GM23338 (cell line): ENCODE results near the gene REM2. TPM values are rescaled to one million over a fixed set of nuclear protein-coding genes. Genes with fewer than 3 reads are reported as not detected.

Experiments used
- ATAC-seq: fragments of 200-7000 bp; cut with Tn5 transposase; 3 replicates; pipeline ENCODE4 v1.9.1; 2020
- DNase-seq: peaks from one replicate; pipeline ENCODE4 v3.0.0-alpha.2; 2015; ENCODE audit warnings: low spot score
- H2AFZ ChIP-seq: fragments of 200-600 bp; sonication (generic); 2 replicates; pipeline ENCODE4 v1.8.0; 2016; ENCODE audit warnings: antibody characterized with exemption, mild to moderate bottlenecking, moderate library complexity
- H3F3A ChIP-seq: fragments of 200-600 bp; sonication (generic); replicated peaks from 2 replicates; pipeline ENCODE4 v1.8.0; 2017; ENCODE audit warnings: antibody characterized with exemption, mixed run types, low read depth
- H3K27ac ChIP-seq: fragments of 200-600 bp; sonication (generic); 2 replicates; pipeline ENCODE4 v1.6.1; 2016; ENCODE audit warnings: low read depth
- H3K27me3 ChIP-seq: fragments of 200-600 bp; sonication (generic); 2 replicates; pipeline ENCODE4 v1.8.0; 2016; ENCODE audit warnings: mild to moderate bottlenecking, mixed run types, moderate library complexity; ENCODE audit not compliant: insufficient read depth
- H3K36me3 ChIP-seq: fragments of 200-600 bp; sonication (generic); 2 replicates; pipeline ENCODE4 v1.8.0; 2016; ENCODE audit warnings: mild to moderate bottlenecking; ENCODE audit not compliant: insufficient read depth
- H3K4me1 ChIP-seq: fragments of 200-600 bp; sonication (generic); 2 replicates; pipeline ENCODE4 v1.8.0; 2016; ENCODE audit warnings: mild to moderate bottlenecking, moderate library complexity; ENCODE audit not compliant: insufficient read depth
- H3K4me2 ChIP-seq: fragments of 200-600 bp; sonication (generic); 2 replicates; pipeline ENCODE4 v1.7.1; 2017; ENCODE audit warnings: mixed run types
- H3K4me3 ChIP-seq: fragments of 200-600 bp; sonication (generic); 2 replicates; pipeline ENCODE4 v1.6.1; 2016; ENCODE audit warnings: mixed run types
- H3K79me2 ChIP-seq: fragments of 200-600 bp; sonication (generic); replicated peaks from 2 replicates; pipeline ENCODE4 v1.8.0; 2017; ENCODE audit warnings: mild to moderate bottlenecking; ENCODE audit not compliant: insufficient read depth
- H3K9me2 ChIP-seq: fragments of 200-600 bp; sonication (generic); 2 replicates; pipeline ENCODE4 v1.8.0; 2017; ENCODE audit not compliant: insufficient read depth
- H4K20me1 ChIP-seq: fragments of 200-600 bp; sonication (generic); replicated peaks from 2 replicates; pipeline ENCODE4 v1.8.0; 2017; ENCODE audit warnings: mild to moderate bottlenecking; ENCODE audit not compliant: insufficient read depth
- H3K27ac Mint-ChIP-seq: 2 replicates; pipeline ENCODE4 v1.8.0; 2020; ENCODE audit warnings: inconsistent platforms, mild to moderate bottlenecking, moderate library complexity, mixed read lengths
- H3K27me3 Mint-ChIP-seq: 3 replicates; pipeline ENCODE4 v1.8.0; 2022; ENCODE audit warnings: low read depth, mild to moderate bottlenecking, moderate library complexity, mixed read lengths, inconsistent platforms; ENCODE audit not compliant: insufficient read depth, poor library complexity
- H3K36me3 Mint-ChIP-seq: 3 replicates; pipeline ENCODE4 v1.8.0; 2021; ENCODE audit warnings: low read depth, mild to moderate bottlenecking, inconsistent platforms, moderate library complexity, mixed read lengths
- H3K4me1 Mint-ChIP-seq: 3 replicates; pipeline ENCODE4 v1.8.0; 2020; ENCODE audit warnings: mild to moderate bottlenecking, inconsistent platforms, mixed read lengths
- H3K4me3 Mint-ChIP-seq: 3 replicates; pipeline ENCODE4 v1.8.0; 2021; ENCODE audit warnings: moderate library complexity, mild to moderate bottlenecking, inconsistent platforms, mixed read lengths
- H3K9me3 Mint-ChIP-seq: 3 replicates; pipeline ENCODE4 v1.8.0; 2020; ENCODE audit warnings: moderate library complexity, mild to moderate bottlenecking, inconsistent platforms, mixed read lengths
- CREB1 ChIP-seq: fragments of 250-450 bp; sonication (Bioruptor Pico); IDR thresholded peaks from 2 replicates; pipeline ENCODE4 v1.5.0; 2020; ENCODE audit warnings: low read depth, mild to moderate bottlenecking, moderate library complexity
- CTCF ChIP-seq, 2 experiments: fragments of 200-600 bp in 1 of 2; sonication (generic) in 1 of 2; conservative IDR thresholded peaks; 2 replicates each; pipeline versions ENCODE4 v1.5.1 to v1.6.1; 2016 to 2017; ENCODE audit warnings: antibody characterized with exemption in 2 of 2, low read depth in 2 of 2, mild to moderate bottlenecking in 2 of 2, moderate library complexity in 1 of 2
- ETS1 ChIP-seq: IDR thresholded peaks from 2 replicates; pipeline ENCODE4 v1.6.1; 2016; ENCODE audit warnings: antibody characterized with exemption
- EZH2 ChIP-seq: fragments of 200-600 bp; sonication (generic); IDR thresholded peaks from one replicate; pipeline ENCODE4 v1.8.0; 2017; ENCODE audit warnings: antibody characterized with exemption, mild to moderate bottlenecking, low read depth; ENCODE audit not compliant: unreplicated experiment
- EZH2phosphoT487 ChIP-seq: fragments of 200-600 bp; sonication (generic); IDR thresholded peaks from one replicate; pipeline ENCODE4 v1.8.1; 2018; ENCODE audit warnings: antibody characterized with exemption; ENCODE audit not compliant: unreplicated experiment
- JUNB ChIP-seq: IDR thresholded peaks from one replicate; pipeline ENCODE4 v1.6.1; 2016; ENCODE audit warnings: antibody characterized with exemption; ENCODE audit not compliant: unreplicated experiment
- NANOG ChIP-seq: IDR thresholded peaks from 2 replicates; pipeline ENCODE4 v1.6.1; 2016; ENCODE audit warnings: antibody characterized with exemption, borderline replicate concordance
- POLR2AphosphoS5 ChIP-seq: IDR thresholded peaks from 2 replicates; pipeline ENCODE4 v1.6.1; 2016; ENCODE audit warnings: antibody characterized with exemption, low read depth
- REST ChIP-seq: IDR thresholded peaks from one replicate; pipeline ENCODE4 v1.6.1; 2018; ENCODE audit warnings: antibody characterized with exemption; ENCODE audit not compliant: unreplicated experiment
- STAT1 ChIP-seq: IDR thresholded peaks from one replicate; pipeline ENCODE4 v1.6.1; 2016; ENCODE audit warnings: antibody characterized with exemption; ENCODE audit not compliant: unreplicated experiment
- ZNF331 ChIP-seq: fragments of 250-450 bp; sonication (Bioruptor Pico); IDR thresholded peaks from 2 replicates; pipeline ENCODE4 v1.5.0; 2020; ENCODE audit warnings: low read depth, mild to moderate bottlenecking, moderate library complexity
- polyA plus RNA-seq: library from polyadenylated mRNA; unstranded; fragments of >200 nt; fragmentation: Nextera tagmentation; extraction: Ambion mirVana; gene quantifications from 2 replicates; pipeline ENCODE4 v1.2.1, GENCODE V29; 2016
- total RNA-seq: library from RNA; depleted of rRNA; stranded (reverse); fragments of >200 nt; shearing (Covaris generic); gene quantifications from 2 replicates; pipeline ENCODE4 v1.2.3, GENCODE V29; 2014

Gene REM2
- total and polyA plus RNA-seq, 2 experiments from 2014 or later = 0.31 to 2.9 TPM

GRCh38 chr14:22875748-22876319 is 7.2 kb upstream of the REM2 start (continued):
- TF ChIP-seq REST (no peak), NANOG (no peak), STAT1 (no peak), CTCF (conservative IDR thresholded peaks at IDR 0.05; ENCODE audit: low read depth in 2 of 2) (no peak), POLR2AphosphoS5 (no peak), ZNF331 (no peak), JUNB (no peak), CREB1 (CRISPR knock-in tag) (no peak), EZH2 (no peak), ETS1 (no peak)

- Histone ChIP-seq H3K36me3 (no peaks in the 10 kb centered on the region), H3K4me1 (peaks cover 9% of the 10 kb centered on the region), H2AFZ (no peak overlapping the region), H3K9me2 (no peaks in the 10 kb centered on the region), H3K27ac (no peak overlapping the region), H3K4me2 (no peak overlapping the region), H4K20me1 (no peaks in the 10 kb centered on the region), H3K79me2 (no peaks in the 10 kb centered on the region), H3K4me3 (no peak overlapping the region), H3F3A (0 out of 2 replicates have a peak, but pooled peaks cover 5% of the 10 kb centered on the region), H3K27me3 (no peaks in the 10 kb centered on the region)
- Mint-ChIP-seq H3K27me3 (peaks cover 19% of the 10 kb centered on the region), H3K36me3 (peaks cover 23% of the 10 kb centered on the region), H3K27ac (no peak overlapping the region), H3K9me3 (no peaks in the 10 kb centered on the region), H3K4me3 (no peak overlapping the region), H3K4me1 (peaks cover 12% of the 10 kb centered on the region)
- ATAC-seq (no peak), DNase-seq (no peak)
- TF ChIP-seq CTCF (conservative IDR thresholded peaks at IDR 0.05; ENCODE audit: low read depth in 2 of 2) = no peak
- TF ChIP-seq POLR2AphosphoS5 = no peak
- no peak for TF ChIP-seq STAT1
- TF ChIP-seq REST = no peak
- TF ChIP-seq EZH2 = no peak
- no peak for TF ChIP-seq ZNF331
- TF ChIP-seq JUNB = no peak
- TF ChIP-seq CREB1 (CRISPR knock-in tag) = no peak
- no peak for TF ChIP-seq ETS1
- TF ChIP-seq EZH2phosphoT487 = no peak
- no peak for TF ChIP-seq NANOG
Measured at GRCh38 chr14:22877000-22877501, 6.0 kb upstream of the REM2 start.
